Fibroblast of lung (primary cell): ENCODE results near the gene CRYBA4.

ENCODE experiments used
- CTCF ChIP-seq, 2 donors: IDR thresholded peaks in 1 of 2; conservative IDR thresholded peaks in 1 of 2; 1 replicate in 1 of 2; 2 replicates in 1 of 2; pipeline ENCODE4 v1.5.1; 2011 to 2012; ENCODE audit warnings: low read length in 2 of 2, control low read depth in 1 of 2, inconsistent platforms in 1 of 2, low read depth in 1 of 2, mild to moderate bottlenecking in 1 of 2
- EZH2 ChIP-seq: IDR thresholded peaks from 2 replicates; pipeline ENCODE4 v1.5.1; 2012; ENCODE audit warnings: low read length, control low read depth, mild to moderate bottlenecking; ENCODE audit errors: missing control alignments

- TF ChIP-seq CTCF (conservative IDR thresholded peaks at IDR 0.05 in 1 of 2, IDR thresholded peaks at IDR 0.05 in 1 of 2; ENCODE audit: low read depth in 1 of 2, low read length in 2 of 2): no peak
- TF ChIP-seq EZH2: no peak
Observed at GRCh38 chr22:26609287-26609686, 12.5 kb upstream of the CRYBA4 start.
